ENCODE data around the gene PCNX1.
"Not testable (repeated sequence)": the region's sequence is repeated elsewhere in the genome, so short reads cannot be mapped to it uniquely, and the experiment has no call there.

The PCNX1 gene

GRCh38 chr14:71062581-71063303 is 155.5 kb downstream of the PCNX1 start:
- no peak for TF ChIP-seq CTCF (IDR thresholded peaks at IDR 0.05; ENCODE audit: low read depth, low read length)
- no peak overlapping the region for H3K4me3 ChIP-seq (ENCODE audit: low read depth, low read length)

GRCh38 chr14:71063351-71063750 is 156.1 kb downstream of the PCNX1 start:
- no peak overlapping the region for H3K4me3 ChIP-seq (ENCODE audit: low read depth, low read length)
- TF ChIP-seq CTCF (IDR thresholded peaks at IDR 0.05; ENCODE audit: low read depth, low read length) = no peak

GRCh38 chr14:71064747-71065146 is 157.5 kb downstream of the PCNX1 start:
- not testable (repeated sequence) for H3K4me3 ChIP-seq (ENCODE audit: low read depth, low read length)

GRCh38 chr14:71070169-71070568 is 162.9 kb downstream of the PCNX1 start:
- H3K4me3 ChIP-seq (ENCODE audit: low read depth, low read length) = no peak overlapping the region
- TF ChIP-seq CTCF (IDR thresholded peaks at IDR 0.05; ENCODE audit: low read depth, low read length) = no peak

GRCh38 chr14:71071042-71071441 is 163.8 kb downstream of the PCNX1 start:
- H3K4me3 ChIP-seq (ENCODE audit: low read depth, low read length) = no peak overlapping the region
- TF ChIP-seq CTCF (IDR thresholded peaks at IDR 0.05; ENCODE audit: low read depth, low read length) = no peak

- no peak overlapping the region for H3K4me3 ChIP-seq (ENCODE audit: low read depth, low read length)
- no peak for TF ChIP-seq CTCF (IDR thresholded peaks at IDR 0.05; ENCODE audit: low read depth, low read length)
Observed at GRCh38 chr14:71076462-71077092, 169.3 kb downstream of the PCNX1 start.

- TF ChIP-seq CTCF (IDR thresholded peaks at IDR 0.05; ENCODE audit: low read depth, low read length) = no peak
- no peak overlapping the region for H3K4me3 ChIP-seq (ENCODE audit: low read depth, low read length)
Observed at GRCh38 chr14:71078500-71078899, 171.2 kb downstream of the PCNX1 start.
